Measurements from ENCODE around the gene CHERP.

The CHERP gene

DNA sequence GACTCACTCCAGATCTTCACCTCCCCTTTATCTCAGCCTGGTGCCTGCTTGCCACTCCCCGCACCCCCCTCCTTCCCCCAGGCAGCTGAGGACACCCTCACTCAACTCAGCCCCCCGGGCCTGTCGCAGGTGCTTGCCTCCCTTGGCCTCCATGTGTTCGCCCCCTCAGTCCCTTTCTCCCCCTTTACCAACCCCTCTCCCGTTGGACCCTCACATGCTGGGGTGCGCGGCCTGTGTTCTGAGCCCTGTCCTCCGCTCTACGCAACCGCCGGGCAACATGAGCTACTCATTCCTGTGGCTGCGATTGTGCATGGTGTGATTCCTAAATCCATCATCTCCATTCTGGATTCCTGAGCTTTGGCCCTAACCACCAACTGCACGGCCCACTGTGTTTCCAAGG, 5.1 kb downstream of the CHERP start:
- H3K9me3 ChIP-seq (ENCODE audit: control insufficient read depth, low read length), result no peaks in the 10 kb centered on the region
- H3K27me3 ChIP-seq (ENCODE audit: control insufficient read depth, insufficient read depth, low read length), result no peaks in the 10 kb centered on the region
- TF ChIP-seq, protein P1, sequence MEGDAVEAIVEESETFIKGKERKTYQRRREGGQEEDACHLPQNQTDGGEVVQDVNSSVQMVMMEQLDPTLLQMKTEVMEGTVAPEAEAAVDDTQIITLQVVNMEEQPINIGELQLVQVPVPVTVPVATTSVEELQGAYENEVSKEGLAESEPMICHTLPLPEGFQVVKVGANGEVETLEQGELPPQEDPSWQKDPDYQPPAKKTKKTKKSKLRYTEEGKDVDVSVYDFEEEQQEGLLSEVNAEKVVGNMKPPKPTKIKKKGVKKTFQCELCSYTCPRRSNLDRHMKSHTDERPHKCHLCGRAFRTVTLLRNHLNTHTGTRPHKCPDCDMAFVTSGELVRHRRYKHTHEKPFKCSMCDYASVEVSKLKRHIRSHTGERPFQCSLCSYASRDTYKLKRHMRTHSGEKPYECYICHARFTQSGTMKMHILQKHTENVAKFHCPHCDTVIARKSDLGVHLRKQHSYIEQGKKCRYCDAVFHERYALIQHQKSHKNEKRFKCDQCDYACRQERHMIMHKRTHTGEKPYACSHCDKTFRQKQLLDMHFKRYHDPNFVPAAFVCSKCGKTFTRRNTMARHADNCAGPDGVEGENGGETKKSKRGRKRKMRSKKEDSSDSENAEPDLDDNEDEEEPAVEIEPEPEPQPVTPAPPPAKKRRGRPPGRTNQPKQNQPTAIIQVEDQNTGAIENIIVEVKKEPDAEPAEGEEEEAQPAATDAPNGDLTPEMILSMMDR (IDR thresholded peaks at IDR 0.05), result no peak
- no peak overlapping the region for H3K4me2 ChIP-seq (ENCODE audit: low read length)
- H3K4me1 ChIP-seq, result peaks cover 3% of the 10 kb centered on the region
- H3K9ac ChIP-seq, result no peak overlapping the region
- H3K27ac ChIP-seq, result no peak overlapping the region
- H2AFZ ChIP-seq, result no peak overlapping the region
- H3K36me3 ChIP-seq (ENCODE audit: control insufficient read depth, insufficient read depth, low read length), result no peaks in the 10 kb centered on the region
- peaks cover 59% of the 10 kb centered on the region for H3K79me2 ChIP-seq
- H3K4me3 ChIP-seq (ENCODE audit: low read depth, low read length), result no peak overlapping the region

DNA sequence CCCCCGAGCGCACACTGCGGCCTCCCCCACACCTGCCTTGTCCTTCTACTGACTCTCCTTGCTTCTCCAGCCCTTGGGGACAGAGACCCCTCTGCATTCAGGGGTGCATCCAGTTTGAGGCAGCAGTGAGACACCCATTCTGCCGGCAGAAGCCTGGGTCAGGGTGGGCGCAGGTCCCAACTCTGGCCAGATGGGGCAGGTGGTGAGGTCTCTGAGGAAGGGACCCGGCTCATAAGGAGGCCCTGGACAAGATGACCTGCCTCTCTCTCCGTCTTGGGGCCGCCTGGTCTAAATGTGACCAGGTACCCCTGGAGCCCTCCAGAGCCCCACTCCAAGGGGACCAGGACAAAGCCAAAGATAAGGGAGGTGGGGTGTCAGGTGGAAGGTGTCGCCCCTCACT, 6.1 kb downstream of the CHERP start:
- H3K4me3 ChIP-seq (ENCODE audit: low read depth, low read length), result no peak overlapping the region
- H3K4me2 ChIP-seq (ENCODE audit: low read length), result no peak overlapping the region
- no peaks in the 10 kb centered on the region for H3K9me3 ChIP-seq (ENCODE audit: control insufficient read depth, low read length)
- H2AFZ ChIP-seq, result no peak overlapping the region
- peaks cover 3% of the 10 kb centered on the region for H3K4me1 ChIP-seq
- H3K27me3 ChIP-seq (ENCODE audit: control insufficient read depth, insufficient read depth, low read length), result no peaks in the 10 kb centered on the region
- TF ChIP-seq, protein P1 (IDR thresholded peaks at IDR 0.05), result no peak
- no peak overlapping the region for H3K9ac ChIP-seq
- H3K36me3 ChIP-seq (ENCODE audit: control insufficient read depth, insufficient read depth, low read length), result no peaks in the 10 kb centered on the region
- peaks cover 49% of the 10 kb centered on the region for H3K79me2 ChIP-seq
- H3K27ac ChIP-seq, result no peak overlapping the region

DNA sequence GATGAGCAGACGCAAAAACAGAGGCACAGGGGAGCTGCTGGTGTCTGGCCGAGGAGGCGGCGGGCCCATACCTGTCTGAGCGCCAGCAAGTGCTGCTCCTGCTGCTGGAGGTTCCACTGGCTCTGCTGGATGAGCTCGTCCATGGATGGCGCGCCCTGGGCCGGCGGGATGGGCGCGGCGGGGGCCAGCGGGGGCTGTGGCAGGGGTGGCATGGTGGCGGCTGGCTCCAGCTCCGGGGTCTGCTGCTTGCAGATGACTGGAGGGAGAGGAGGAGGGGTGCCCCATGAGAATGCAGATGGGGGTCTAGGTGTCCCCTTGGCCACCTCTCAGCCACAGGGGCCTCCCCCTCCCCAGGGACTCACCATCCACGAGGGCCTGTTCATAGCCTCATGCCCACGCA, 6.9 kb downstream of the CHERP start:
- Histone ChIP-seq H2AFZ (no peak overlapping the region), H3K9me3 (ENCODE audit: control insufficient read depth, low read length) (no peaks in the 10 kb centered on the region), H3K27me3 (ENCODE audit: control insufficient read depth, insufficient read depth, low read length) (no peaks in the 10 kb centered on the region), H3K27ac (no peak overlapping the region), H3K9ac (no peak overlapping the region), H3K79me2 (peaks cover 42% of the 10 kb centered on the region), H3K4me3 (ENCODE audit: low read depth, low read length) (no peak overlapping the region), H3K4me1 (no peaks in the 10 kb centered on the region), H3K4me2 (ENCODE audit: low read length) (no peak overlapping the region), H3K36me3 (ENCODE audit: control insufficient read depth, insufficient read depth, low read length) (no peaks in the 10 kb centered on the region)
- TF ChIP-seq, protein P1 (IDR thresholded peaks at IDR 0.05), result no peak

DNA sequence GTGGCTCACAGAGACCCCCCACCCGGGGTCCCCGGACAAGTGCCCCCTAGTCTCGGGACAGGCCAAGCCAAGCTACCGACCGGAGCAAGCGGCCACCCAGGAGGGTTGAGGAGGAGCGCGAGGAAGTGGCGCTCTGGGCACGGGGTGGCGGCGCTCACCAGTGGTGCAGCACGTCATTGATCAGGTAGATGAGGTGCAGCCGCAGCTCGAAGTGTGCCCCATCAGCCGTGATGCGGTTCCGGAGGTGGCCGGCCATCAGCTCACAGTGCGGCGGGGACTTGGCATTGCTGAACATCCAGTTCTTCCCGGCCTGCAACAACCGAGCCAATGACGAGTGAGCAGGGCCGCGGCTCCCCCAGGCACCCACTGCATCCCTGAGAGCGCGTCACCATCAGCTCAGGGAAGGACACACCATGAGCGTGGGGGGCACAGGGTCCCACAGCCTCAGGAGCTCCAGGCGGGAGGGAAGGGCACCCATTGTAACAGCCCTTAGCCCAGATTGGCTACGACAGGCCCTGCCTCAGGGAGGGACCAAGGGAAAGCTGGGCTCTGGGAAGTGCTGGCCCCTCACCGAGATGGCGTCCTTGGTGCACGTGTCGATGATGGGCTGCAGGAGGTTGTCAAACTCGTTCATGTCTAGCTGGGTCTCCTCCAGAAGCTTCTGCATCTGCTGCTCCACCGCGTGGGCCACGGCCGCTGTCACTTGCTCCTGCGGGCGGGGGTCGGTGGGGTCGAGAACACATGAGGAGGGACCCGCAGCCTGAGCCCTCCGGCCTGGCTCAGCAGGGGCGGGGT, 9.6 kb downstream of the CHERP start:
- H3K9ac ChIP-seq, result no peak overlapping the region
- H3K4me3 ChIP-seq (ENCODE audit: low read depth, low read length), result no peak overlapping the region
- H3K9me3 ChIP-seq (ENCODE audit: control insufficient read depth, low read length), result no peaks in the 10 kb centered on the region
- H3K27ac ChIP-seq, result no peak overlapping the region
- peaks cover 19% of the 10 kb centered on the region for H3K79me2 ChIP-seq
- H3K4me1 ChIP-seq, result no peaks in the 10 kb centered on the region
- TF ChIP-seq, protein P1 (IDR thresholded peaks at IDR 0.05), result no peak
- H2AFZ ChIP-seq, result no peak overlapping the region
- no peaks in the 10 kb centered on the region for H3K27me3 ChIP-seq (ENCODE audit: control insufficient read depth, insufficient read depth, low read length)
- H3K4me2 ChIP-seq (ENCODE audit: low read length), result no peak overlapping the region
- no peaks in the 10 kb centered on the region for H3K36me3 ChIP-seq (ENCODE audit: control insufficient read depth, insufficient read depth, low read length)

DNA sequence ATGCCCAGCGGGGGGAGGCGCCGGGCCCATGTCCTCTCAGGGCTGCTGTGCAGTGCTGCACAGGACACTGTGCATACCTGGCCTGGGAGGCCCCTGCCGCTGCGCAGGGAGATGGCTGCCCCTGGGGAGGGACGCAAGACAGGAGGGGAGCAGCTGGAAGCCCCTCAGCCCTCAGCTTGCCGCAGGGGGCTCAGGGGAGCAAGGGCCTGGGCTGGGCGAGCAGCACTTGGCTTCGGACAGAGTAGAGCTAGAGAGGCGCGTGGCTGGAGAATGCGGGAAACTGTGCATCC, 10.9 kb downstream of the CHERP start:
- peaks cover 7% of the 10 kb centered on the region for H3K79me2 ChIP-seq
- H3K4me2 ChIP-seq (ENCODE audit: low read length), result no peak overlapping the region
- no peak overlapping the region for H3K4me3 ChIP-seq (ENCODE audit: low read depth, low read length)
- no peaks in the 10 kb centered on the region for H3K36me3 ChIP-seq (ENCODE audit: control insufficient read depth, insufficient read depth, low read length)
- no peak overlapping the region for H3K27ac ChIP-seq
- H3K9ac ChIP-seq, result no peak overlapping the region
- H2AFZ ChIP-seq, result no peak overlapping the region
- H3K9me3 ChIP-seq (ENCODE audit: control insufficient read depth, low read length), result no peaks in the 10 kb centered on the region
- TF ChIP-seq, protein P1 (IDR thresholded peaks at IDR 0.05), result no peak
- peaks cover 3% of the 10 kb centered on the region for H3K4me1 ChIP-seq
- H3K27me3 ChIP-seq (ENCODE audit: control insufficient read depth, insufficient read depth, low read length), result no peaks in the 10 kb centered on the region
